Glutamatergic neuron (in vitro differentiated cells): Measurements from ENCODE around the gene APLP2. TPM values are rescaled to one million over a fixed set of nuclear protein-coding genes. Genes with fewer than 3 reads are reported as not detected.

ENCODE experiments used
- DNase-seq: peaks from one replicate; pipeline ENCODE4 v3.0.0; 2022
- H3K27ac Mint-ChIP-seq: one replicate; pipeline ENCODE4 v1.8.0; 2020; ENCODE audit warnings: mild to moderate bottlenecking, mixed read lengths, inconsistent platforms; ENCODE audit not compliant: unreplicated experiment
- H3K27me3 Mint-ChIP-seq: one replicate; pipeline ENCODE4 v1.8.0; 2020; ENCODE audit warnings: mild to moderate bottlenecking, moderate library complexity, mixed read lengths, inconsistent platforms; ENCODE audit not compliant: unreplicated experiment
- H3K36me3 Mint-ChIP-seq: one replicate; pipeline ENCODE4 v1.8.0; 2020; ENCODE audit warnings: mild to moderate bottlenecking, mixed read lengths, inconsistent platforms; ENCODE audit not compliant: unreplicated experiment
- H3K4me1 Mint-ChIP-seq: one replicate; pipeline ENCODE4 v1.8.0; 2020; ENCODE audit warnings: mild to moderate bottlenecking, low read depth, mixed read lengths, inconsistent platforms; ENCODE audit not compliant: unreplicated experiment
- H3K4me3 Mint-ChIP-seq: one replicate; pipeline ENCODE4 v1.8.0; 2020; ENCODE audit warnings: mild to moderate bottlenecking, mixed read lengths, inconsistent platforms; ENCODE audit not compliant: unreplicated experiment
- H3K9me3 Mint-ChIP-seq: one replicate; pipeline ENCODE4 v1.8.0; 2020; ENCODE audit warnings: mild to moderate bottlenecking, moderate library complexity, mixed read lengths, inconsistent platforms; ENCODE audit not compliant: unreplicated experiment
- total RNA-seq: library from RNA; stranded (reverse); fragmentation: NEBNext Ultra II Directional; extraction: Animal tissue kit (Norgen Biotek cat#: 25700); gene quantifications from one replicate; pipeline ENCODE4 v1.2.1, GENCODE V29; 2021; ENCODE audit not compliant: unreplicated experiment
- TF ChIP-seq, protein P1 (sequence below): fragments of 200-600 bp; sonication (generic); IDR thresholded peaks from one replicate; pipeline ENCODE4 v1.5.0; 2021; ENCODE audit not compliant: partially characterized antibody, unreplicated experiment

APLP2 gene
- total RNA-seq, 1 donor from 2014 or later: 183 TPM

GRCh38 chr11:130188047-130188446 lies 118.4 kb downstream of the APLP2 start:
- no peak for DNase-seq
- no peak overlapping the region for H3K4me3 Mint-ChIP-seq
- TF ChIP-seq, protein P1, sequence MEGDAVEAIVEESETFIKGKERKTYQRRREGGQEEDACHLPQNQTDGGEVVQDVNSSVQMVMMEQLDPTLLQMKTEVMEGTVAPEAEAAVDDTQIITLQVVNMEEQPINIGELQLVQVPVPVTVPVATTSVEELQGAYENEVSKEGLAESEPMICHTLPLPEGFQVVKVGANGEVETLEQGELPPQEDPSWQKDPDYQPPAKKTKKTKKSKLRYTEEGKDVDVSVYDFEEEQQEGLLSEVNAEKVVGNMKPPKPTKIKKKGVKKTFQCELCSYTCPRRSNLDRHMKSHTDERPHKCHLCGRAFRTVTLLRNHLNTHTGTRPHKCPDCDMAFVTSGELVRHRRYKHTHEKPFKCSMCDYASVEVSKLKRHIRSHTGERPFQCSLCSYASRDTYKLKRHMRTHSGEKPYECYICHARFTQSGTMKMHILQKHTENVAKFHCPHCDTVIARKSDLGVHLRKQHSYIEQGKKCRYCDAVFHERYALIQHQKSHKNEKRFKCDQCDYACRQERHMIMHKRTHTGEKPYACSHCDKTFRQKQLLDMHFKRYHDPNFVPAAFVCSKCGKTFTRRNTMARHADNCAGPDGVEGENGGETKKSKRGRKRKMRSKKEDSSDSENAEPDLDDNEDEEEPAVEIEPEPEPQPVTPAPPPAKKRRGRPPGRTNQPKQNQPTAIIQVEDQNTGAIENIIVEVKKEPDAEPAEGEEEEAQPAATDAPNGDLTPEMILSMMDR: no peak
- peaks cover 10% of the 10 kb centered on the region for H3K27me3 Mint-ChIP-seq
- peaks cover 6% of the 10 kb centered on the region for H3K9me3 Mint-ChIP-seq
- no peaks in the 10 kb centered on the region for H3K36me3 Mint-ChIP-seq
- no peak overlapping the region for H3K27ac Mint-ChIP-seq
- H3K4me1 Mint-ChIP-seq: peaks cover 13% of the 10 kb centered on the region

DNA sequence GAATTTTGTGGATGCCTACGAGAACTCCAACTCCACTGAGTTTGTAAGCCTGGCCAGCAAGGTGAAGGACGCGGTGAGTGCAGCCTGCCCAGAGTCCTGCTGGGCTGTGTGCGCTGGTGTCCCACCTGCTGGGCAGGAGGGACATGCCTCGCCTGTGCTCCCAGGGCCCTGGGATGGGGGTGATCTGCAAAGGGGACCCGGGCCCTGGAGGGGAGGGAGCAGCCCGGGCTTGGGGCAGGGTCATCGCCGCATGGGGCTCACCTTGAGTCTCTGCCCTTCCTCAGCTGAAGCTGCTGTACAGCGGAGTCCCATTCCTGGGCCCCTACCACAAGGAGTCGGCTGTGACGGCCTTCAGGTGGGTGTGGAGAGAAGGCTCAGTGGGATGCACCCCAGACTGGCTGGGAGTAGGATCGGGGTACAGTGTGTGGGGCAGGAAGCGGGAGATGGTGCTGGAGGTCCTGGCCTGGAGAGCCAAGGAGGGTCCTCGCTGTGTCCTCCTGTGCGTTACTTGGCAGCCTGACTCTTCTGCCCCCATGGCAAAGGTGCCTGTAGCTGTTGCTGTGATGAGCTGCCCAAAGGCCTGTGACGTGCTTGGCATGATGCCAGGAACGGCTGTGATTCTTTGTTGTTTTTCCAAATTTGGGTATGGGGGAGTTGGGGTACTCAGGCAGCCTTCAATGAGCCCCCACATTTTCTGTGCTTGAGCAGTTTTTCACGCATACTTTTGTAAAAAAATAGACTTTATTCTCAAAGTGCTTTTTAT lies 119.1 kb downstream of the APLP2 start:
- no peak overlapping the region for H3K4me3 Mint-ChIP-seq
- no peak overlapping the region for H3K27ac Mint-ChIP-seq
- peaks cover 4% of the 10 kb centered on the region for H3K9me3 Mint-ChIP-seq
- H3K4me1 Mint-ChIP-seq: peaks cover 9% of the 10 kb centered on the region
- peaks cover 9% of the 10 kb centered on the region for H3K27me3 Mint-ChIP-seq
- DNase-seq: no peak
- TF ChIP-seq, protein P1: no peak
- H3K36me3 Mint-ChIP-seq: no peaks in the 10 kb centered on the region

GRCh38 chr11:130189492-130190210 lies 120.0 kb downstream of the APLP2 start:
- Mint-ChIP-seq H3K9me3 (peaks cover 2% of the 10 kb centered on the region), H3K36me3 (no peaks in the 10 kb centered on the region), H3K4me1 (peaks cover under 1% of the 10 kb centered on the region), H3K27ac (no peak overlapping the region), H3K27me3 (peaks cover 7% of the 10 kb centered on the region), H3K4me3 (no peak overlapping the region)
- no peak for DNase-seq
- TF ChIP-seq, protein P1: no peak

DNA sequence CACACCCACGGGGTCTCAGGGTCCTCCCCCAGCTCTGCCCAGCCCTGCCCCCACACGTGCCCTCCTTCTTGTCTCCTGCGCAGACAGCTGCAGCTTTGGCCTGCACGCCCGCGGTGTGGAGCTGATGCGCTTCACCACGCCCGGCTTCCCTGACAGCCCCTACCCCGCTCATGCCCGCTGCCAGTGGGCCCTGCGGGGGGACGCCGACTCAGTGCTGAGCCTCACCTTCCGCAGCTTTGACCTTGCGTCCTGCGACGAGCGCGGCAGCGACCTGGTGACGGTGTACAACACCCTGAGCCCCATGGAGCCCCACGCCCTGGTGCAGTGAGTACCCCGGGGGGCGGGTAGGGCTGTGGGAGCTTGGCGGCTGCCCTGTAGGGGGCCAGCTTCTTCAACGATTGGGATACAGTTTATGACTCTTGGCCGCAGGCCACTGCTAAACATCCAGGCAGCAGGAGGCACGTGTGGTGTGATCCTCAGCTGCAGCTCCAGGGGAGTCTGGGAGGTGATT lies 120.7 kb downstream of the APLP2 start:
- Mint-ChIP-seq H3K4me1 (no peaks in the 10 kb centered on the region), H3K36me3 (no peaks in the 10 kb centered on the region), H3K27me3 (peaks cover 7% of the 10 kb centered on the region), H3K9me3 (peaks cover 2% of the 10 kb centered on the region), H3K4me3 (no peak overlapping the region), H3K27ac (no peak overlapping the region)
- no peak for DNase-seq
- TF ChIP-seq, protein P1: no peak

DNA sequence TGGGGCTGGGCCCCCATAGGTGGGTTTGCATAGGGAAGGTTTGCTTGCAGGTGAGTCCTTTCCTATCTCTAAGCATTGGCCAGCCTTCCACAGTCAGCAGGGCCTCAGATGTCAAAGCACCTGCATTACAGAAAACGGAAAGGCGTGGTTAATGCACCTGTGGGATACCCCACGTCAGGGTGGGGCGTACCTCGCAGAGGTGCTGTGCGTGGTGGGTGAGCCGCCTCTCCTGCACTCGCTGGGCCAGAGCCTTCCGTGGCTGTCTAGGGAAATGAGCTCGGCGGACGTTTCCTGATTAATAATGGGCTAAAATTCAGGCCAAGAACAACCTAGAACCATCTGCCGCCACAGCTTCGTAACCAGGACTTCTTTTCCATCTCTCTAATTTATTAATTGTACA lies 122.2 kb downstream of the APLP2 start:
- no peak for DNase-seq
- H3K27ac Mint-ChIP-seq: no peak overlapping the region
- peaks cover 6% of the 10 kb centered on the region for H3K27me3 Mint-ChIP-seq
- no peaks in the 10 kb centered on the region for H3K36me3 Mint-ChIP-seq
- peaks cover 3% of the 10 kb centered on the region for H3K4me1 Mint-ChIP-seq
- H3K9me3 Mint-ChIP-seq: peaks cover 2% of the 10 kb centered on the region
- TF ChIP-seq, protein P1: no peak
- no peak overlapping the region for H3K4me3 Mint-ChIP-seq
